Parathyroid adenoma (tissue), 2 donors: Measurements from ENCODE around the gene RASL12.

ENCODE experiments used
- H2AFZ ChIP-seq: fragments of 300-600 bp; sonication (generic); one replicate; pipeline ENCODE4 v1.7.0; 2017; ENCODE audit warnings: antibody characterized with exemption, mild to moderate bottlenecking
- H3K27ac ChIP-seq: fragments of 300-600 bp; sonication (generic); one replicate; pipeline ENCODE4 v1.7.0; 2017
- H3K27me3 ChIP-seq: fragments of 300-600 bp; sonication (generic); one replicate; pipeline ENCODE4 v1.7.0; 2017; ENCODE audit warnings: low read length; ENCODE audit not compliant: control insufficient read depth, insufficient read depth
- H3K36me3 ChIP-seq: fragments of 300-600 bp; sonication (generic); one replicate; pipeline ENCODE4 v1.7.0; 2017; ENCODE audit warnings: low read length; ENCODE audit not compliant: control insufficient read depth, insufficient read depth
- H3K4me1 ChIP-seq: fragments of 300-600 bp; sonication (generic); one replicate; pipeline ENCODE4 v1.7.0; 2017; ENCODE audit warnings: control low read depth
- H3K4me2 ChIP-seq: fragments of 300-600 bp; sonication (generic); one replicate; pipeline ENCODE4 v1.7.0; 2017; ENCODE audit warnings: low read length
- H3K4me3 ChIP-seq: fragments of 300-600 bp; sonication (generic); one replicate; pipeline ENCODE4 v1.7.0; 2017; ENCODE audit warnings: low read depth, low read length
- H3K79me2 ChIP-seq: fragments of 300-600 bp; sonication (generic); one replicate; pipeline ENCODE4 v1.7.0; 2017; ENCODE audit warnings: control low read depth
- H3K9ac ChIP-seq: fragments of 300-600 bp; sonication (generic); one replicate; pipeline ENCODE4 v1.7.0; 2017; ENCODE audit warnings: mild to moderate bottlenecking
- H3K9me3 ChIP-seq: fragments of 300-600 bp; sonication (generic); one replicate; pipeline ENCODE4 v1.7.0; 2017; ENCODE audit warnings: low read length; ENCODE audit not compliant: control insufficient read depth
- CTCF ChIP-seq: fragments of 300-600 bp; sonication (generic); IDR thresholded peaks from one replicate; pipeline ENCODE4 v1.7.0; 2017; ENCODE audit warnings: antibody characterized with exemption, mild to moderate bottlenecking
- donor health status: primary hyperparathyroidism.

The RASL12 gene

GRCh38 chr15:65087873-65088642, 20.3 kb upstream of the RASL12 start:
- no peaks in the 10 kb centered on the region for H3K27me3 ChIP-seq
- no peak overlapping the region for H2AFZ ChIP-seq
- H3K36me3 ChIP-seq: no peaks in the 10 kb centered on the region
- H3K4me1 ChIP-seq: no peaks in the 10 kb centered on the region
- H3K9me3 ChIP-seq: no peaks in the 10 kb centered on the region
- no peak overlapping the region for H3K4me3 ChIP-seq
- no peaks in the 10 kb centered on the region for H3K79me2 ChIP-seq
- no peak overlapping the region for H3K9ac ChIP-seq
- TF ChIP-seq CTCF: no peak
- no peak overlapping the region for H3K27ac ChIP-seq
- no peak overlapping the region for H3K4me2 ChIP-seq

- Histone ChIP-seq H3K9ac (no peak overlapping the region), H3K4me3 (no peak overlapping the region), H3K36me3 (no peaks in the 10 kb centered on the region), H3K4me2 (no peak overlapping the region), H3K4me1 (peaks cover 5% of the 10 kb centered on the region), H3K27me3 (no peaks in the 10 kb centered on the region), H2AFZ (no peak overlapping the region), H3K9me3 (no peaks in the 10 kb centered on the region), H3K79me2 (no peaks in the 10 kb centered on the region), H3K27ac (no peak overlapping the region)
- no peak for TF ChIP-seq CTCF
Measured at GRCh38 chr15:65087411-65087810, 19.6 kb upstream of the RASL12 start.

GRCh38 chr15:65086680-65087111, 18.9 kb upstream of the RASL12 start:
- Histone ChIP-seq H3K36me3 (no peaks in the 10 kb centered on the region), H3K9me3 (no peaks in the 10 kb centered on the region), H3K9ac (no peak overlapping the region), H3K4me1 (peaks cover 5% of the 10 kb centered on the region), H2AFZ (no peak overlapping the region), H3K27me3 (no peaks in the 10 kb centered on the region), H3K4me2 (no peak overlapping the region), H3K4me3 (no peak overlapping the region), H3K27ac (no peak overlapping the region), H3K79me2 (no peaks in the 10 kb centered on the region)
- no peak for TF ChIP-seq CTCF

GRCh38 chr15:65085990-65086679, 18.3 kb upstream of the RASL12 start:
- H3K9ac ChIP-seq: no peak overlapping the region
- H3K27ac ChIP-seq: no peak overlapping the region
- H3K36me3 ChIP-seq: no peaks in the 10 kb centered on the region
- no peak overlapping the region for H3K4me3 ChIP-seq
- peaks cover 5% of the 10 kb centered on the region for H3K4me1 ChIP-seq
- no peaks in the 10 kb centered on the region for H3K79me2 ChIP-seq
- peak; percentile 29 for TF ChIP-seq CTCF
- H3K4me2 ChIP-seq: no peak overlapping the region
- H3K27me3 ChIP-seq: no peaks in the 10 kb centered on the region
- H3K9me3 ChIP-seq: no peaks in the 10 kb centered on the region
- H2AFZ ChIP-seq: no peak overlapping the region
